GDM1 (cell line): ENCODE results near the gene CDH15.

Experiments used
- DNase-seq: peaks from one replicate; lab custom pipeline; 2025; lab: John Stamatoyannopoulos, UW

CDH15 gene

DNA sequence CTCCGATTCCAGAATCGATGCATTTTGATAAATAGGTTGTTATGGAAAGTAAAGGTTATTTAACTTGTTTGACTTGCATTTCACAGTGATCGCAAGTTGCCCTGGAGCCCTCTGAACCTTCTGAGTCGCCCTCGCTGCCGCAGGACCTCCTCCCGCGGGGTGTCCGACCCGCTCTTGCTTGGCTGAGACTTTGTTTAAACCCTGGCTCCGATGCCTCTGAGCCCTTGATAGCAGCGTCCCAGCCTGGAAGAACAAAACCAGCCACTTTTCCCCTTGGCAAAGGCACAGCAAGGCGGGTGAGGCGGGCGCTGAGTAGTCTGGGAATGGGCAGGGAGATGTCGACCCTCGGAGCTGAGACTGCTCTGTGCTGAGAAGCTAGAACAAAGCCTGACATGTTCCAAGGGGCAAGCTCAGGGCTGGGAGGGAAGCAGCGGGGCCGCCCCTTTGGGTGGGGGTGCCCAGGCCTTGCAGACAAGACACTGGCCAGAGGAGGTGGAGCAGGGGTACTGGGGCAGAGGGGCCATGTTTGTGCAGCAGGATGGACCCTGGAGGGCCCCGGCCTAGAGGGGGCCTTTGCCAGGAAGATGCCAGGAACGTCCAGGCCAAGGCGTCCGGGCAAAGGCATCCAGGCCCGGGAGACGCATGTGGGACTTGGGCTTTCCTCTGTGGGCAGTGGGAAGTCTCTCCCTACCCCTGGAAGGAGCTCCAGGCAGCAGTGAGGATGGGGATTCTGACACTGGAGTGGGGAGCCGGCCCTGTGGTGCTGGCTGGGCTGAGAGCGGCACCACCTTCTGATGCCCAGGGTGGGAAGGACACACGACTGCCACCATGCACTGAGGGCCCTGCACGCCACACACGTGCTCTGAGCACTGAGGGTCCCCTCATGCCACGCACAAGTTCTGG is 30.3 kb upstream of the CDH15 start:
- DNase-seq, result no peak

DNA sequence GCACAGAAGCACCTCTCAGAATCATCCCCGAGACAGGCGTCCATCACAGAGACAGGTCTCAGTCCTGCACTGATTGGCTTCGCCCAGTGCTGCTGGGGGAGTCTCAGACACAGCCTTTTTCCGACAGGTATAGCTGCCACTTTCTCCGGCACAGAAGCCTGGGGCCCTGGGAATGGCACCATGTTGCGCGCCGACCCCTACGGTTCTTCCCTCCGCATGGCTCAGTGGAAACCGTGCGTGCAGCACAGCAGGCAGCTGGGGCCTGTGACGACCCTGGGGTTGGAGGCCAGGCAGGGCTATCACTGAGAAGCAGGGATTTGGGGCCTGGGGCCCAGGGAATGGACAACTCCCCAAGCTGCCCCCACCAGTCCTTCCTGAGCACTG is 29.7 kb upstream of the CDH15 start:
- no peak for DNase-seq

DNA sequence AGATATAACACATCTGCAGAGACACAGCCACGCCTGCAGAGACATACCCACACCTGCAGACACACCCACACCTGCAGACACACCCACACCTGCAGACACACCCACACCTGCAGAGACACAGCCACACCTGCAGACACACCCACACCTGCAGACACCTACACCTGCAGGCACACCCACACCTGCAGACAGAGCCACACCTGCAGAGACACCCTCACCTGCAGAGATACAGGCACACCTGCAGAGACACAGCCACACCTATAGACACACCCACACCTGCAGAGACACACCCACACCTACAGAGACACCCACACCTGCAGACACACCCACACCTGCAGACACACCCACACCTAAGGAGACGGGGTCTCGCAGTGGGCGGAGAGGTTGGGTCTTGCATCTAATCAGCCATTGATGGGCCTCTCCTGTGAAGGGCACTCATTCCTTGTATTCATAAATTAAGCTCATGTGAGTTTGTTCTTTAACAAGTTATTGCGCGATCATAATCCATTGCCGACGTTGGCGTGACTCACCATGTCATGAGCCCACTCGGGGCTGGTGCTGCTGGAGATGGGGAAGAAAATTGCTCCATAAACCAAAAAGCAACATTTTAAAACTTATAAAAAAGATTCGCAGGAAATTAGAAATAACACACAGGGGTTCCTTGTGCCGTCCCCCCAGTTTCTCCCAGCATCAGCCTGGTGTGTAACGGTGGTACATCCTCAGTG is 28.9 kb upstream of the CDH15 start:
- DNase-seq, result no peak

DNA sequence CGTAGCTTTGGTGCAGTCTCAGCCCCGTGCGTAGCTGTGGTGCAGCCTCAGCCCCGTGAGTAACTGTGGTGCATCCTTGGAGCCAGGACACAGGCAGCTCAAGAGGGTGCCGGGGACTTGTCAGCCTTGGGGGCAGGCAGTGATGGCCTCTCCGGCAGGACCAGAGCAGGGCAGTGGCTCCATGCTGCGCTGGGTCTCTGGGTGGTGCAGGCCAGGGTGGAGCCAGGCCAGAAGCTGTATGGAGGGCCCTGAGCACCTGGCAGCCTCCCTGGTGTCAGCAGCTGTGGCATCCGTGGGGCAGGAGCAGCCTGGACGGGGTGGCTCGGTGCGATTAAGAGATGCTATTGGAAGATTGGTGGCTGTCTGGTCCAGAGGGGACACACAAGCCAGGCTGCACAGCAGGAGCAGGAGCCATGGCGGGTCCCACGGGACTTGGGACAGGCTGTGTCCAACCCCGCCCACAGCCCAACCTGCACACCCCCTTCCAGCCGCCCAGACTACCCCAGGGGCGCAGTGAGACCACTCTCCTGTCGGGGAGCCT is 28.3 kb upstream of the CDH15 start:
- DNase-seq, result no peak

DNA sequence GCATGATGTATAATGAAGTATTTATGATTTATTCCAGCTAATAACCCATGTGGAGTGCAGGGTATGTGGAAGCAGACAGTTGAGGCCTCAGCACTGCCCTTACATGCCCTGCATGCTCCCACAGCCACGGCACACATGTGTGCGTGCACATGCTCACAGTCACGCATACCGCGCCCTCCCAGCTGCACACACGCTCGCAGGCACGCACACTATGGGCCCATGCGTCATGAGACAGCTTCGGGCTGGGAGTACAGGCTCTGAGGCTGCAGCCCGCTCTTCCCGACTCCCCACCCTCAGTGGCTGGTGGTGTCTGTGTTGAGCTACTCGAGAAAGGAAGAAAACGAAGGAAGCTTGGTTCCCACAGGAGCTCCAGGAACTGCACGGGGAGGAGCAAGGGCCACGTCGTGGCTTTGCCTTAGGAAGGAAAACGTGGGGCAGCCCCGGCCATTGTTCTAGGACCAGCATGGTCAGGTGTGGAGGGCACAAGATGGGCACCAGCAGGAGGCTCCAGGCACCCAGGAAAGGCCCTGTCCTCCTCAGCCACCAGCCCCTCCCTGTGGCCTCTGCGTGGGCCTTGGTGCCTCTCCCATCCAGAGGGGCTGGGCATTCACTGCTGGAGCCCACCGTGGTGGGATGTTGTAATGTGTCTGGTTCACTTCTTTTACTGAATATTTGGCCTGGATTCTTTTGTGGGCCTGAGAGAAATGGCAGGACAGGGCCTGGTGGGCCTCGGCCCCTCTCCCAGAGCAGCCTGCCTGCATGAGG is 27.5 kb upstream of the CDH15 start:
- no peak for DNase-seq

DNA sequence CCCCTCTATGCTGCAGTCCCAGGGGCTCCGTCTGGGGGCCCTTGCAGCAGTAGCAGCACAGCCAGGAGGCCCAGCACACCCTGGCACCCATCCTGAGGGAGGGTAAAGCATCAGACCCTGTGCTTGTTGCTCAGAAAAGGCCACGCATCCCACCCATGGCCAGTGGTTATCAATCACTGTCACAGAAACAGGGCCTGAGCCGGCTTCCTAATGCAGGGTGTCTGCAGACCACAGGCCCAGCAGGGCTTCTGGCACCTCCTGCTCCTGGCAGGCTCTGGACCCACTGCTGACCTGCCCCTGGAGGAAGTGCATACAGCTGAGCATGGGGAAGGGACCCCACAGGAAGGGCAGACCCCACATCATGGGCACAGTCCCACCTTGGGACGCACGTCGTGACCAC is 26.9 kb upstream of the CDH15 start:
- no peak for DNase-seq

DNA sequence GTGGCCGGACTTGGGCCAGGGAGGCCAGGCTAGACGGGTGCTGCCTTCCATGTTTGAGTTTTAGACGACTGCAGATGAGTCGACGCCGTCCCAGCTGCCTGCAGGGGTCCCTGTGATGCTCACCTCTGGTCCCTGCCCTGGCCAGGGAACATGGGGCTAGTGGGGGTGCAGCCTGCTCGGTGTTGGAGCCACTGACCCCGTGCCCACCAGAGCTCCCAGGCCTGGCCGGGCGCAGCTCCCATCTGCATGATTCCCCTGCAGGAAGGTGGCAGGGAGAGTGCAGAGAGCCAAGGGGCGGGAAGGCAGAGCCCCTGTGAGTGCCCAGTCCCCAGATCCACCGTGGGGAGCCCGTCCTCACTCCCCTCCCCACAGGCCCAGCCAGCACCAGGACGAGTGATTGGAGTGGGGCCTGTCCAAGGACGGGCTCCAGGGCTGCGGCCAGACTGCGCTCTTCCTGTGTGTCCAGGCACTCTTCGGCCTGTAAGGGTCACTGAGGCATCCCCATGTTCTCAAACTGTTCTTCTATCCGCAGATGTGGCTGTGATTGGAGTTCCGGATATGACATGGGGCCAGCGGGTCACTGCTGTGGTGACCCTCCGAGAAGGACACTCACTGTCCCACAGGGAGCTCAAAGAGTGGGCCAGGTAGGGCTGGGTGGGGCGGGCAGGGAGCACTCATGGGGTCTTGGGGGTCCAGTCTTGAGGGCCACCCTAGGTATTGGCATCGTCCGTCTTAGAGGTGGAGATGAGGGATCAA is 26.0 kb upstream of the CDH15 start:
- no peak for DNase-seq

DNA sequence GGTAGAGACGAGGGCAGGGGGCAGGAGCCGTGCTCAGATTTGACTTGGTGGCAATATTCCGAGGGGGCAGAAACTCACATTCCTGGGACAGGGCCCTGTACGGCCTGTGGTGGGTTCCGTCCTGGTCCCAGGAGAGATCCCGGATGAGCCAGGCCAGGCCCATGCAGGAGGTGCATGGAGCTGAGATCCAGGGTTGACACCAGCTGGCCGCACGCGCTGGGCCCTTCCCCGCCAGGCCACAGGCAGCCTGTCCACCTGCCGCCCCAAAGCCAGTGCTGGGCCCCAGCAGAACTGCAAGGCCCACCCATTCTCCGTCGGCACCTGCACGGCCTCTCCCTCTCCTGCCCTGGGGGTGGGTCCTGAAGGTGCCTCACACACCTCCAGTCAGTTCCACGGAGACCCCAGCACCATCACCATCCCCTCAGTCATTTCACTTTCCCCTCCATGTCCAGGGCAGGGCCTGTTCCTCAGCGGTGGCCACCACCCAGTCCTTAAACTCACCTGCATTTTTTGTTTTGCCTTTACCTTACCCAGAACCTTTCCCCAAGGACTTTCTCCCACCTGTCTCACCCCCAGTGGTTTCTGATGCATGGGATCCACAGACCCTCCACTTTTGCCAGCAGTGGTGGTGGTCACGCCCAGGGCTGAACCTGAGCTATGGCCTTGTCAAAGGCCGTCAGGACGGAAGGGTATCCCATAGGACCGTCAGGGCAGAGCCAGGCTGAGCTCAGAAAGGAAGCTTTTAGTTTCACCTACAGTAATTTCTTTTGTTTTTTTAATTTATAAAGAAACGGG is 25.1 kb upstream of the CDH15 start:
- DNase-seq, result no peak

DNA sequence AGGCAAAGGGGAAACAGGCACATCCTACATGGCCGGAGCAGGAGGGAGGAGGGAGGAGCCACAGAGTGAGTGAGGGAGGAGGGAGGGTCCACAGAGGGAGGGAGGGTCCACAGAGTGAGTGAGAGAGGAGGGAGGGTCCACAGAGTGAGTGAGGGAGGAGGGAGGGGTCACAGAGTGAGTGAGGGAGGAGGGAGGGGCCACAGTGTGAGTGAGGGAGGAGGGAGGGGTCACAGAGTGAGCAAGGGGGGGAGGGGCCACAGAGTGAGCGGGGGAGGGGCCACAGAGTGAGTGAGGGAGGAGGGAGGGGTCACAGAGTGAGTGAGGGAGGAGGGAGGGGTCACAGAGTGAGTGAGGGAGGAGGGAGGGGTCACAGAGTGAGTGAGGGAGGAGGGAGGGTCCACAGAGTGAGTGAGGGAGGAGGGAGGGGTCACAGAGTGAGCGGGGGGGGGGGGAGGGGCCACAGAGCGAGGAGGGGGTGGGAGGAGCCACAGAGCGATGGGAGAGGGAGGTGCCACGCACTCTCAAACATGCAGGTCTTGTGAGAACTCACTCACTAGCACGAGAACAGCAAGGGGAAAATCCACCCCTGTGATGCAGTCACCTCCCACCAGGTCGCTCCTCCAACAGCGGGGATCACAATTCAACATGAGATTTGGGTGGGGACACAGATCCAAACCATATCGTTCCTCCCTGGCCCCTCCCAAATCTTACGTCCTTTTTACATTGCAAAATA is 24.3 kb upstream of the CDH15 start:
- no peak for DNase-seq

DNA sequence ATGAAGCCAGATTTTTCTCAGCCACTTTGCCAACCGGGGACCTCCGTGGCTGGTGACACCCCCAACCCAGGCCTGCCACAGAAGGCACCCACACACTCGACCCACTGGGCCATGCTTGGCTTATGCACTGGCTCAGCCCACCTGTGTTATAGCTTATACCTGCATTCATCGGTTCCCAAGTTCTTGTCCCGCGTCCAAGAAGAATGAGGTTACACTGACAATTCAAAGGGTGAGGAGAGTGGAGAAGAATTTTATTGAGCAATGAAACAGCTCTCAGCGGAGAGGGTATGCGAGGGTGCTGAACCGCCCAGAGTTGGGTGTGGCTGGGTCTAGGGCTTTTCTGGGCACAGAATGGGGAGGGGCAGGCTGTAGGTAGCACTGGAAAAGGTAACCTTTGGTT is 22.2 kb upstream of the CDH15 start:
- DNase-seq, result no peak

DNA sequence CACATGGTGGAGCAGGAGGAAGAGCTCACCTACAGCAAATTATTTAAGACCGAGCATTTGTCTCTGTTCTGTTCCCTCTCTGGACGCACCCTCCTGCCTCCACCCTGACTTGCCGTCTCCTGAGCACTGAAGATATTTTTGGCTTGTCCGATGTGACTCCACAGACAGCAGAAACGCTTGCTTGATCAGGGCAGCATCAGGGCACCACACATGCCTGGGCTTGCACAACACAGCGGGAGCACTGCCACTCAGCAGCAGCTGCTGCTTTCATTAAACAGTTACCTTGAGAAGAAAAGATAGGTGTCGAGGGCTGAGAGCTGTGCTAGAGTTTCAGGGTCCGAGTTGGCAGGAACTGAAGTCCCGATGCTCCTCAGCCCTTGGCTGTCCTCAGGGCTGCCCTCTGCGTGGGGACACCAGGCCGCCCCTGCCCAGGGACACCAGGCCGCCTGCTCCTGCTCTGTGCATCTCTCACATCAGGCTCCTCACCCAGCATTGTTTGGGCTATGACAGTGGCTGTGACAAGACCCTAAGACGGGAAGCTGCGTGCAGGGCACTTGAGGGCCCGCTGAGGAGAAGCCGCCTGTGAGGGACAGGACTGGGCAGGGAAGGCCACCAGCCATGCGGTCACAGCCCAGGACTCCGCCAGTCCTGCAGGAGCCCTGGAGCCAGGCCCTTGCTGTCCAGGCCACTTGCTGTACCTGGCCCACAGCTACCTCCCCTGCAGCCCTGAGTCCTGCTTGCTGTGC is 21.3 kb upstream of the CDH15 start:
- DNase-seq, result no peak

DNA sequence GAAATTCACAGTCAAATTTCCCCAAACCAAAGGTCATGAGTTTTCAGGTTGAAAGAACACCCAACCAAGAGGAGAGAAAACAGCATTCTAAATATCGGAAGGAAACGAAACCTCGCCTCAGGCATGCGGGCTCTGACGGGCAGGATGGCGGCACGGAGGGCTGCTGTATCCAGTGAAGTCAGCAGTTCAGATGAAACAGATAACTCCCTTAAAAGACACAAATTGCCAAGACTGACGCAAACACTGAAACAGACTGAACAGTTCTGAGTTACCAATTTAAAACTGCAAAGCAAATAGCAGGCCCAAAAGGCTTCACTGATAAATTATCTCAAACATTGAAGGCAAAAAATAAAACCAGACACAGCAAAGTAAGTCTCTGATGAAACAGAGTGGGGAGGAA is 20.6 kb upstream of the CDH15 start:
- DNase-seq, result no peak

DNA sequence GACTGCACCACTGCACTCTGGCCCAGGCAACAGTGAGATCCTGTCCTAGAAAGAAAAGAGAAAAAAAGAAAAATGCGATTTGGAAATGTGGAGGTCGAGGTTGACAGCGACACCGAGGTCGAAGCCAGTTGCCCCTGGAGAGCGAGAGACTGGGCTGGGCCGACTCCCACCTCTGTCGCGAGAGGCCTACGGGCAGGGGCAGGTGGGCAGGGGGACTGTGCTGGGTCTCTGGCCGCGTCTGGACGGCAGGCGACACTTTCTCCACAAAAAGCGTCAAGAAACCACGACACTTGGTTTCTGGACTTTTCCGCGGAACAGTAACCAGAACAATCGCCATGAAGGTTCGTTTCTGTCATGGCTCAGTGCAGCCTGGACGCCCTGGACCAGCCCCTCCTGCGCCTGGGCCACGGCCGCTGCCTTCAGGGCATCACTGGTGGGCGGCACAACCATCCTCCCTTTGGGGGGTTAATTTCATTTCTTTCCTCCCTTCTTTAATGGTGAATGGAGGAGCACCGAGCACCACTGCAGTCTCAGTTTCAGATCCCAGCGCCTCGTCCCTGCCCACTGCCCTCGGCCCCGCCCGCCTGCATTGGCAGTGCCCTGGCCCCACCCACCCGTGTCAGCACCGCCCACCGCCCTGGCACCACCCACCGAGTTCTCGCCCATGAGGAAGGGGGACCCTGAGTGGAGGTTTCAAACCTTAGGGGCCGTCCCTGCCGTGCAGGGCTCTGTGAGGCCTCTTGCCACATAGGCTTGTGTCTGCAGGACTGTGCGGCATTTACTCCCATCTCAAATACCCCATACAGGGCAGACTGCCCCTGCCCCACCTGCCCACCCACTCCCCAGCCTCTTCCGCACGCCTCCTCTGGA is 18.5 kb upstream of the CDH15 start:
- DNase-seq, result no peak

DNA sequence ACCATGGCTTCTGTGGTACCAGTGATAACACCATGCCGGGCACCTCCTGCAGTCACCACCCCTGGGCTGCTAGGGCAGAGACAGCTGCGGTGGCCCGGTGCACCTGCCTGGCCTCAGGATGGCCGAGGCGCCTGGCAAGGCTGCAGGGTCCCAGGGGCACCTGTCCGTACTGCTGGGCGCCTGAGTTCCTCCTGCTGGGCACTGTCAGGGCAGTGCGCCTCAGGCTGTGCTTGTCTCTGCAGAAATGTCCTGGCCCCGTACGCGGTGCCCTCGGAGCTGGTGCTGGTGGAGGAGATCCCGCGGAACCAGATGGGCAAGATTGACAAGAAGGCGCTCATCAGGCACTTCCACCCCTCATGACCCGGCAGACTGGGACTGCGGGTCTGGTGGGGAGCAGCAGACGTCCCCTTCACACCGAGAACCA is 17.7 kb upstream of the CDH15 start:
- DNase-seq, result no peak

DNA sequence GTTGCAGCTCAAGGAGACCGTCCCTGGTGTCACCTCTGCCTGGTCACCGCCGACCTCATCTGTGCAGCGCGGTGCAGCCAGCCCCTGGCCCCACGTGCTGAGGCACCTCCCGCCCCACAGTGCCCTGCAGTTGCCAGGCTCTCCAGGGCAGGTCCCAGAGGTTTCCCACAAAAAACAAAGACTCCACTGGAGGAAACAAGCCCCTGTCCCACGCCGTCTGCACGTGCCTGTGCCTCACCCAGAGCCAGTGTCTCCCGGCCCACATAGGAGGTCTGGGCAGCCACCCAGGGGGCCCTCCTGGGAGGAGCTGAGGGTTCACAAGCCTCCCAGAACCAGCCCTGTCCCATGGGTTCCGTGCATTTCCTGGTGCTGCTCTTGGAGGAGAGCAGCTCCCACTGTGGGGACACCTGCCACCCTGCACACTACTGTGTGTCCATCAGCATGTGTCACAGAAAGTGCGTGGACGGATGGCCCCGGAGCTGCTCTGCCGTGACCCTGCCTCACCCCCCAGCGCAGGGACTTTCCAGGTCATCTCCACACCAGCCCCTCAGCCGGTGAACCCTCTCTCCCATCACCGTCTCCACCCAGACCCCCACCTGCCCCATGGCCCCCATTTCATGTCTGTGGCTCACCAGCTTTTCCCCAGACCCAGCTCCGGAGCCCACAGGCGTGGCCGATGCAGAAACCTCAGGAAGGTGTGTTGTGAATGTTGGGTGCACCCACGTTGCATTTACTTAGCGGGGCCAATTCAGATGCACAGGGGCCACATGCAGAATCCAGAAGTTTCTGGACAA is 17.0 kb upstream of the CDH15 start:
- DNase-seq, result no peak

DNA sequence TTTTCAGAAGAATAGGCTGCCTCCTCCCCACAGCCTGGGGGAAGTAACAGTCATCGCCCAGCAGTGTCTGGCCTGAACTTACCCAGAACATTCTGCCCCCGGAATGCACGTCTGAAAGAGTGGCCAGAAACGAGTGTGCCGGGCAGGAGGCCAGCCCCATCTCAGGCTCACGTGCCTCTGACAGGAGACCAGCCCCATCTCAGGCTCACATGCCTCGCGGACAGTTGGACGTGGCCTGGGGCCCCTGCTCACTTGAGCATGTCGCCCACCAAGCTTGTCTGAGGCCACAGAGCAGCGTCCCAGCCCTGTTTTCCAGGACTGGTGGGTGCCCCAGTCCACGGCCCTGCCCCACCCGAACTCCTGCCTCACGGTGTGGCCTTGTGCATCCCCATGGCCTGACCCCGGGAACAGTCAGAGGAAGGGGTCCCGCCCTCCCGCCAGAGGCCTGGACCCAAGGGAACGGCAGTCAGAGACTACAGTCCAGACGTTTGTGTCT is 16.3 kb upstream of the CDH15 start:
- DNase-seq, result no peak
